HG03095 (cell line): ENCODE measurements around the gene CPLANE1.
"Not testable (repeated sequence)": the region's sequence is repeated elsewhere in the genome, so short reads cannot be mapped to it uniquely, and the experiment has no call there.

Experiments used
- ATAC-seq: cut with Tn5 transposase; IDR thresholded peaks from one replicate; pipeline ENCODE4 v1.9.1; 2021; ENCODE audit warnings: moderate library complexity; ENCODE audit not compliant: unreplicated experiment

CPLANE1 gene

DNA sequence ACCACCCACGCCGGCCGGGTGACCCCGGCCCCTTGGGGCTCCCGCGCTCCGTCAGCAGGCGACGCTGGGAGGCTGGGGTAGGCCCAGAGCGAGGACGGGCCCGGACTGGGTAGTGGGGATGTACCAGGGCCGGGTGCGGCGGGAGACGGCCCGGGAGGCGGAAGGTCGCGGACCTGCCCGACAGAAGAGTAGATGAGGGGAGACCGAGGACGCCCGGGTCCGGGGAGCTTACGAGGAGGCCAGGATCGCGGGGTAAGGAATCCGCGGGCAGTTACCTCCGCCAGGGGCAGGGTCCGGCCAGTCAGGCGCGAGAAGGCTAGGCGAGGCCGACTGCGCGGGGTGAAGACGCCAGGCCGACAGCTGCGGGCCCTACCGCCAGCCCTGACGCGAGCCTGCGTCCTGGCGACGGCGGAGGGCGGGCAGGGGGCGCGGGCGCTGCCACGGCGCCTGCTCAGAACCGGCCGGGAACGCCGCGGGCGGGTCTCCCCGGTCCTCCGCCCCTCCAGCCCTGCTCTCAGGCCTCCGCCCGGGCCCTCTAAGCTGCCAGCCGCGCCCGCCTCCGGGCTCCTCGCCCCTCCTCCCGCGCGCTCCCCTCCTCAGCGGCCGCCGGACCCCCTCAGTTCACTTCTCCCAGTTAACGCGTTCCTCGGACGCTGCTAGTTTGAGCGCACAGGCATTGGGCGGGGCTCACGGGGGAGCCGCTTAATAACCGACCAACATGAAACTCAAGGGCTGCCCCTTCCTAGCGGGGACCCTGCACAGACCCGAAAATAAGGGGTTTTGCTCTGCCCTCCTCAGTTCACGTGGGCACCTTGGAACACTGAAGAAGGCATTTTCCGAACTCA lies at the start of gene CPLANE1:
Gene CPLANE1 (minus strand): TSS at position 407 of the 845 bp plus-strand sequence. CDS start 1,678 bp downstream, outside the sequence.
- ATAC-seq = peak; percentile 82

DNA sequence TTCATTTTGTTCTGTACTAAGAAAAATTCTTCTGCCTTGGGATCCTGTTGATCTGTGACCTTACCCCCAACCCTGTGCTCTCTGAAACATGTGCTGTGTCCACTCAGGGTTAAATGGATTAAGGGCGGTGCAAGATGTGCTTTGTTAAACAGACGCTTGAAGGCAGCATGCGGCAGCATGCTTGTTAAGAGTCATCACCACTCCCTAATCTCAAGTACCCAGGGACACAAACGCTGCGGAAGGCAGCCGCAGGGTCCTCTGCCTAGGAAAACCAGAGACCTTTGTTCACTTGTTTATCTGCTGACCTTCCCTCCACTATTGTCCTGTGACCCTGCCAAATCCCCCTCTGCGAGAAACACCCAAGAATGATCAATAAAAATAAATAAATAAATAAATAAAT lies 47.1 kb upstream of the CPLANE1 start:
- ATAC-seq = not testable (repeated sequence)

GRCh38 chr5:37283214-37283820 lies 34.1 kb upstream of the CPLANE1 start:
- ATAC-seq = no peak

DNA sequence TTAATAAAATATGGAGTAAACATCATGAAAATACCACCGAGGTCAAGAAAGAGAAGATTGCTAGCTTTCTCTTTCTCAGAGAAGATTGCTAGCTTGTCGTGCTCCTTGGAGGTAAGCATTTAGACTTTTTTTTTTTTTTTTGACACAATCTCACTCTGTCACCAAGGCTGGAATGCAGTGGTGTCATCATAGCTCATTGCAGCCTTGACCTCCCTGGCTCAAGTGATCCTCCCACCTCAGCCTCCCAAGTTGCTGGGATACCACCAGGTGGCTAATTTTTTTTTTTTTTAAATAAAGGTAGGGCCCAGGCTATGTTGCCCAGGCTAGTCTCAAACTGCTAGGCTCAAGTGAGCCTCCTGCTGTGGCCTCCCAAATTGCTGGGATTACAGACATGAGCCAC lies 26.3 kb upstream of the CPLANE1 start:
- no peak for ATAC-seq

DNA sequence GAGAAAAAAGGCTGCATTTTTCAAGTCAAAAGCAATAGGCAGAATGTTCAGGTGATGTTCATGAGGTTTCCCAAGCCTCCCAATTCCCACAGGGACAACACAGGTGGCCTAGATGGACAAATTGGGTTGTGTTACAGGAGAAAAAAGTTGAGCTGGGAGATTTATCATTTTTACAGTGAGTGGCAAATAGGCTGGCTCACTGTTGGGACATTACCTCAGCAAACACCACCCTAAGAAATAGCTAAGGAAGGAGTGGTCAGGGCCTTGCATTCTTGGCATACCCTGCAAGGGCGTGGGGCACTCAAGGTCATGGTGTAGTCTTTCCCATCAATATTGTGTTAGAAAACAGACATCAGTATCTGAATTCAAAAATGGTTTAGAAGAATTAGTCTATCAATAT lies 23.3 kb upstream of the CPLANE1 start:
- no peak for ATAC-seq

DNA sequence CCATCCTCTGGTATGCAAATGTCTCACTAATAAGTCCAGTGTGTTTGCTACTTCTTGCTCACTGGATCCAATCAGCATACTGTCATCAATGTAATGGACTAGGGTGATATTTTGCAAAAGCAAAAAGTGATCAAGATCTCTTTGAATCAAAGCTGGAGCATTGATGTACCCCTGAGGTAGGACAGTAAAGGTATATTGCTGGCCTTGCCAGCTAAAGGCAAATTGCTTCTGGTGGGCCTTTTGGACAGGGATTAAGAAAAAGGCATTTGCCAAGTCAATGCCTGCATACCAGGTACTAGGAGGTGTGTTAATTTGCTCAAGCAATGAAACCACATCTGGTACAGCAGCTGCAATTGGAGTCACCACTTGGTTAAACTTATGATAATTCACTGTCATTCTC lies 18.9 kb upstream of the CPLANE1 start:
- not testable (repeated sequence) for ATAC-seq

DNA sequence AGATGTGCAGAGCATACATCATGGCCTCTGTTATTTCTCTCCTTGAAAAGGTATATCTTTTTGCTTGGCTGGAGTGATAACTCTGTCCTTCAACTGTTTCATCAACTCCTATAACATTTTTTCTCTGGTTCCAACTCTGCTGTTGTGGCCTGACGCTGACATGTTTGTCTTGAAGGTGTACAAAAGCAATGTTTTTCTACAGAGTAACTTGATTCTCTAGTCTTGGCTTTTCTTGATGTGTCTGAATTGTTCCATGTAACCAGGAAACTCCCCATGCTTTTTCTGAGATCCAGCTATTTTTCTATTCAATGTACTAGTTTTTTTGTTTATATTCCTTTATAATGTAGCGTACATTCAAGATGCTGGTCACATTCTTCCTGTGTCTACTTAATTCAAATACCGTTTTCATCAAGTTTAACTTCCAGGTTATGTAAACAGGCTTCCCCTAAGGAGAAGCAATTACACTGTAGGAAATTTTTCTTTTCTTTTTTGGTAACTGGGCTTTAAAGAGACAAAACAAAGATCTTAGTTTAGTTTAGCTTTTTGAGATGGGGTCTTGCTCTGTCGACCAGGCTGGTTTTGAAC lies 6.7 kb upstream of the CPLANE1 start:
- ATAC-seq = no peak

- ATAC-seq = no peak
Measured at GRCh38 chr5:37254581-37254980, 5.4 kb upstream of the CPLANE1 start.

- no peak for ATAC-seq
Measured at GRCh38 chr5:37251665-37252064, 2.5 kb upstream of the CPLANE1 start.

- ATAC-seq = no peak
Measured at GRCh38 chr5:37249815-37250164, 614 bp upstream of the CPLANE1 start.

- no peak for ATAC-seq
Measured at GRCh38 chr5:37248421-37248969, 681 bp downstream of the CPLANE1 start.

DNA sequence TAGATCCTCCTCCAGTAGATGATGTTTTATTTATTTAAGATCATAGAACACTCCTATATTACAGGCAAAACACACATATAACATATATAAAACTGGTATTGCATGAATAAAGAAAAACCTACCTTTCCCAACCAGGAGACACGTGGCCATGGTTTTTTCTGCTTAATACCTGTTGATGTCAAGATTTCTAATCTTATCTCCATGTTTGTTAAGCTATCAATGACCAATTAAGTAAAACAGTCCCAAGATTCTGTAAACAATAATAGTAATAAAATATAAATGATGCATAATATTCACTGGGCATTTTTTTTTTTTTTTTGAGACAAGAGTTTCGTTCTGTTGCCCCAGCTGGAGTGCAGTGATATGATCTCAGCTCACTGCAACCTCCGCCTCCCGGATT lies 1.7 kb downstream of the CPLANE1 start:
- ATAC-seq = no peak

- ATAC-seq = no peak
Measured at GRCh38 chr5:37247036-37247435, 2.1 kb downstream of the CPLANE1 start.

DNA sequence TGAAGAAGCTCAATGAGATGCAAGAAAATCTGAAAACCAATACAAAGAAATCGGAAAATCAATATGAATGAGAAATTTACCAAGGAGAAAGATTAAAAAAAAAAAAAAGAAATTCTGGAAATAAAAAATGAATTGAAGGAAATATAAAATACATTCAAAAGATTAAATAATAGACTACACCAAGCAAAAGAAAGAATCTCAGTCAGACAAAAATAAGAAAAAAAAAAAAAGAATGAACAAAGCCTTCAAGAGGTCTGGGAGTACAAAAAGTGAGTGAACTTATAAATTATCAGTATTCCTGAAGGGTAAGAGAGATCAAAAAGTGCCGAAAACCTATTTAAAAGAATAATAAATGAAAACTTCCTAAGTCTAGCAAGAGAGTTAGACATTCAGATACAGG lies 14.9 kb downstream of the CPLANE1 start:
- ATAC-seq = no peak

- no peak for ATAC-seq
Measured at GRCh38 chr5:37226377-37226776, 22.8 kb downstream of the CPLANE1 start.

GRCh38 chr5:37222181-37222580 lies 27.0 kb downstream of the CPLANE1 start:
- ATAC-seq = no peak

- not testable (repeated sequence) for ATAC-seq
Measured at GRCh38 chr5:37220426-37220825, 28.8 kb downstream of the CPLANE1 start.

GRCh38 chr5:37219384-37219783 lies 29.8 kb downstream of the CPLANE1 start:
- not testable (repeated sequence) for ATAC-seq

- ATAC-seq = no peak
Measured at GRCh38 chr5:37217976-37218375, 31.2 kb downstream of the CPLANE1 start.

DNA sequence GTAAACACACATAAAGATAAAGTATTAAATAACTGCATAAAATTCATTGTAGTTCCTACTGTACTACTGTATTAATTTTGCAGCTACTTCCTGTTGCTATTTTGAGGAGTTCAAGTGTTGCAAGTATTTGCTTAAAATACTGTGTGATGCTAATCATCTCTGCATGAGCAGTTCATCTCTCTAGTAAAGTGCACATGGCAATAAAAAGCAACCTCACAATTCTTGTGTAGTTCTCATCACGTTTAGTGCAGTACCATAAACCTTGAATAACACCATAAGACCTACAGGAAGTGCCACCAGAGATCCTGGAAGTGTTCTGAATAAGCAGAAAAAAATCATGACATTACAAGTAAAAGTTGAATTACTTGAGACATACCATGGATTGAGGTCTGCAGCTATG lies 34.6 kb downstream of the CPLANE1 start:
- ATAC-seq = no peak

GRCh38 chr5:37212096-37212495 lies 37.1 kb downstream of the CPLANE1 start:
- ATAC-seq = no peak

GRCh38 chr5:37211661-37212060 lies 37.5 kb downstream of the CPLANE1 start:
- ATAC-seq = no peak
